NT2/D1 (cell line): ENCODE data around the gene SMIM10L1.

Experiments
- SUZ12 ChIP-seq: IDR thresholded peaks from 2 replicates; pipeline ENCODE4 v1.6.1; 2011; ENCODE audit not compliant: insufficient read length, insufficient read depth; ENCODE audit errors: extremely low read depth
- ZNF274 ChIP-seq: IDR thresholded peaks from 2 replicates; pipeline ENCODE4 v1.6.1; 2011; ENCODE audit warnings: mild to moderate bottlenecking, low read depth, low read length

- TF ChIP-seq SUZ12: no peak
- TF ChIP-seq ZNF274: no peak
These were observed 27.6 kb upstream of the SMIM10L1 start for GRCh38 chr12:11143352-11143751.
